Osteoblast (primary cell): ENCODE data around the gene ARG1. TPM values are rescaled to one million over a fixed set of nuclear protein-coding genes. Genes with fewer than 3 reads are reported as not detected.

Experiments used
- DNase-seq: peaks from one replicate; pipeline ENCODE4 v3.0.0; 2011; ENCODE audit warnings: low spot score, mixed read lengths; ENCODE audit not compliant: insufficient read length; ENCODE audit errors: missing footprints
- H2AFZ ChIP-seq: 2 replicates; pipeline ENCODE4 v1.6.0; 2011; ENCODE audit warnings: mild to moderate bottlenecking, low read length
- H3K27ac ChIP-seq: 2 replicates; pipeline ENCODE4 v1.5.1; 2011; ENCODE audit warnings: mild to moderate bottlenecking, low read depth, low read length, moderate library complexity
- H3K27me3 ChIP-seq: 2 replicates; pipeline ENCODE4 v1.6.0; 2012; ENCODE audit warnings: mild to moderate bottlenecking, control low read depth, inconsistent platforms, low read length, moderate library complexity; ENCODE audit not compliant: insufficient read depth
- H3K36me3 ChIP-seq: 2 replicates; pipeline ENCODE4 v1.5.1; 2011; ENCODE audit warnings: mild to moderate bottlenecking, low read length, control low read depth, moderate library complexity; ENCODE audit not compliant: insufficient read depth
- H3K4me1 ChIP-seq: 2 replicates; pipeline ENCODE4 v1.5.1; 2011; ENCODE audit warnings: mild to moderate bottlenecking, low read length, control low read depth, moderate library complexity; ENCODE audit not compliant: insufficient read depth
- H3K4me2 ChIP-seq: 2 replicates; pipeline ENCODE4 v1.6.0; 2011; ENCODE audit warnings: mild to moderate bottlenecking, low read length; ENCODE audit not compliant: insufficient read depth
- H3K4me3 ChIP-seq: fragments of 200-600 bp; sonication (generic); 3 replicates; pipeline ENCODE4 v1.5.1; 2012; ENCODE audit warnings: mild to moderate bottlenecking, low read length, inconsistent platforms; ENCODE audit not compliant: insufficient read depth
- H3K79me2 ChIP-seq: 2 replicates; pipeline ENCODE4 v1.6.0; 2012; ENCODE audit warnings: mild to moderate bottlenecking, low read length, control low read depth, inconsistent platforms; ENCODE audit not compliant: insufficient read depth
- H3K9me3 ChIP-seq: 2 replicates; pipeline ENCODE4 v1.5.1; 2011; ENCODE audit warnings: low read depth, low read length, control low read depth
- H4K20me1 ChIP-seq: 2 replicates; pipeline ENCODE4 v1.6.0; 2012; ENCODE audit warnings: mild to moderate bottlenecking, low read length, control low read depth; ENCODE audit not compliant: insufficient read depth
- CTCF ChIP-seq: IDR thresholded peaks from 2 replicates; pipeline ENCODE4 v1.5.1; 2011; ENCODE audit warnings: mild to moderate bottlenecking, low read depth, low read length, moderate library complexity; ENCODE audit errors: extremely low read depth
- total RNA-seq: library from RNA; depleted of rRNA; stranded (reverse); fragments of >200 nt; gene quantifications from 2 replicates; pipeline ENCODE4 v1.2.3, GENCODE V29; 2012

ARG1 gene
- total RNA-seq, 1 donor: not detected

GRCh38 chr6:131581523-131581922 is 8.5 kb downstream of the ARG1 start:
- Histone ChIP-seq H3K9me3 (no peaks in the 10 kb centered on the region), H3K4me2 (no peak overlapping the region), H3K27me3 (no peaks in the 10 kb centered on the region), H2AFZ (no peak overlapping the region), H3K27ac (no peak overlapping the region), H3K36me3 (peaks cover 29% of the 10 kb centered on the region), H3K4me1 (no peaks in the 10 kb centered on the region), H3K4me3 (no peak overlapping the region), H4K20me1 (no peaks in the 10 kb centered on the region), H3K79me2 (no peaks in the 10 kb centered on the region)
- TF ChIP-seq CTCF: no peak
- DNase-seq: no peak

- Histone ChIP-seq H3K36me3 (peaks cover 49% of the 10 kb centered on the region), H3K4me1 (no peaks in the 10 kb centered on the region), H3K9me3 (no peaks in the 10 kb centered on the region), H3K27me3 (no peaks in the 10 kb centered on the region), H3K27ac (no peak overlapping the region), H3K4me3 (no peak overlapping the region), H3K79me2 (no peaks in the 10 kb centered on the region), H4K20me1 (no peaks in the 10 kb centered on the region), H3K4me2 (no peak overlapping the region), H2AFZ (no peak overlapping the region)
- no peak for TF ChIP-seq CTCF
- no peak for DNase-seq
Measured at GRCh38 chr6:131586543-131586942, 13.5 kb downstream of the ARG1 start.

- Histone ChIP-seq H3K4me2 (no peak overlapping the region), H3K27ac (no peak overlapping the region), H3K4me3 (no peak overlapping the region), H2AFZ (no peak overlapping the region), H3K9me3 (no peaks in the 10 kb centered on the region), H3K36me3 (peaks cover 46% of the 10 kb centered on the region), H4K20me1 (no peaks in the 10 kb centered on the region), H3K27me3 (no peaks in the 10 kb centered on the region), H3K4me1 (no peaks in the 10 kb centered on the region), H3K79me2 (no peaks in the 10 kb centered on the region)
- TF ChIP-seq CTCF: no peak
- DNase-seq: no peak
Measured at GRCh38 chr6:131587909-131588308, 14.9 kb downstream of the ARG1 start.

GRCh38 chr6:131588643-131589042 is 15.6 kb downstream of the ARG1 start:
- H4K20me1 ChIP-seq: no peaks in the 10 kb centered on the region
- H3K36me3 ChIP-seq: peaks cover 48% of the 10 kb centered on the region
- no peak for DNase-seq
- no peaks in the 10 kb centered on the region for H3K79me2 ChIP-seq
- H3K27ac ChIP-seq: no peak overlapping the region
- H2AFZ ChIP-seq: no peak overlapping the region
- no peak for TF ChIP-seq CTCF
- H3K4me3 ChIP-seq: no peak overlapping the region
- no peaks in the 10 kb centered on the region for H3K4me1 ChIP-seq
- H3K4me2 ChIP-seq: no peak overlapping the region
- H3K9me3 ChIP-seq: no peaks in the 10 kb centered on the region
- no peaks in the 10 kb centered on the region for H3K27me3 ChIP-seq
